WI38 (cell line): ENCODE data around the gene LTBP4.

Experiments
- H3K4me3 ChIP-seq: 2 replicates; pipeline ENCODE4 v1.5.1; 2011; ENCODE audit warnings: low read depth, mild to moderate bottlenecking, control low read depth, low read length
- CTCF ChIP-seq: IDR thresholded peaks from 2 replicates; pipeline ENCODE4 v1.5.1; 2012; ENCODE audit warnings: low read depth, mild to moderate bottlenecking, control low read depth, low read length

Gene LTBP4

GRCh38 chr19:40599331-40599901 is 1.8 kb upstream of the LTBP4 start:
- TF ChIP-seq CTCF = no peak
- H3K4me3 ChIP-seq = no peak overlapping the region

DNA sequence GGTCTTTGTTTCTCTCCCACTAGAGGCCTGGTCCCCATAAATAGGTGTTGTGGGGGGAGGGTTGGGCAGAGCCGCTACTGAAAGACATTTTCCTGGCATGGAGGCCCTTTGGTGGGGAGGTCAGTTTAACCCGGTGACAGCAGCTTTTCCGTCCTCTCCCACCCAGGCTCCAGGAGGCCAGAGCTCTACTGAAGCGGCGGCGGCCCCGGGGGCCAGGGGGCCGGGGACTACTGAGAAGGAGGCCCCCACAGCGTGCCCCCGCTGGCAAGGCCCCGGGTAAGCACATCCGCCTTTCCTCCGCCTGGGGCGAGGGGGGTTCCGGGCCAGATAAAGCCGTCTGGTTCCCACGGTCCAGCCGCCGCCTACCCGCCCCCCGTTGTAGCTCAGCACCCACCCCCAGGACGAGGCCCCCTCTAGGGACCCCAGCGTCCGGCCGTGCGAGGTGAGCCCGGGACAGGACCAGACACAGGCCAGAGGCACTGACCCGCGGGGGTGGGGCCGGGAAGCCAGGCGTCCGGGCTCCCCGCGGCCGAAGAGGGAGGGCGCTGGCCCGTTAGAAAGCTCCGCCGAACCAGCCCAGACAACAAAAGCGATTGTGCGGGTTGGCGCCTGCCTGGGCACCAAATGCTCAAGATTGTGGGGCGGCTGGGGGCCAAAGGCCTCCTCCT is 1.1 kb upstream of the LTBP4 start:
- no peak for TF ChIP-seq CTCF
- no peak overlapping the region for H3K4me3 ChIP-seq

DNA sequence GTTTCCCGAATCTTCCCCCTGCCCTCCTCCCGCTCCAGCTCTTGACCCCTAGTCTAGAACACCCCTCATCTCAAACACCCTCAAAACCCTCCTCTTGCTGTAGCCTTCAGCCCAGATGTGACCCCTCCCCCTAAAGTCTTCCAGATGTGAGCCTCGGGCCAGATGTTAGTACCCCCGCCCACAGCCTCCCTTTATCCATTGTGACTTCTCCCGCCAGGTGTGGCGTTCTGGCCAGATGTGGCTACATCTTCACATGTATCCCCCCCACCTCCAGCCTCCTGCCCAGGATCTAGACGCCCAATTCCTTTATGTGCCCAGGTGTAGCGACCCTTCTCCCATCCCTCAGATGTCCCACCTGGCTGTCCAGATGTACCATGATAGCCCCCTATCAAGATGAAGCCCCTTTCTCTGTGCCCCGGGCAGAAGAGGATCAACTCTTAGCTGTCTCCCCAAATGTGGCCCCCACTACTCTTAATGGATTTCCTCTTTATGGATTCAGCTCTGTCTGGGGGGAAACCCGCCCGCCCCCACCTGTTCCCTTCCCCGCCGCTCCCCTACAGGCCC is 517 bp upstream of the LTBP4 start:
- no peak for TF ChIP-seq CTCF
- H3K4me3 ChIP-seq = 0 out of 2 replicates have a peak overlapping the region, but pooled peaks have one; percentile 12

DNA sequence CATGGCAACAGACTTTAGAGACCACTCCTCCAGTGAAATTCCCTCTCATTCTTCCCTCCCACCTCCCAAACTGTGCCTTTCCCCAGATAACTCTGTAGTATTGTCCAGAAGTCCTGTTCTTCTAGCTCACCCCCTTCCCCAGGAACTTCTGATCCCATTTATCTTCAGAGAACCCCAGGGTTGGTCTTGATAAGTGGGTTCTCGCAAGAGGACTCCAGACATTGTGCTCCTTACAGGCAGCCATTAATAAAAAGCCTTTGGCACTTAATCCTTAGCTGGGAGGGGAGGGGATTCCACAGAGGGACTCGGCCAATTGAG is 1.9 kb downstream of the LTBP4 start:
- TF ChIP-seq CTCF = no peak
- H3K4me3 ChIP-seq = peak overlapping the region; percentile 66

DNA sequence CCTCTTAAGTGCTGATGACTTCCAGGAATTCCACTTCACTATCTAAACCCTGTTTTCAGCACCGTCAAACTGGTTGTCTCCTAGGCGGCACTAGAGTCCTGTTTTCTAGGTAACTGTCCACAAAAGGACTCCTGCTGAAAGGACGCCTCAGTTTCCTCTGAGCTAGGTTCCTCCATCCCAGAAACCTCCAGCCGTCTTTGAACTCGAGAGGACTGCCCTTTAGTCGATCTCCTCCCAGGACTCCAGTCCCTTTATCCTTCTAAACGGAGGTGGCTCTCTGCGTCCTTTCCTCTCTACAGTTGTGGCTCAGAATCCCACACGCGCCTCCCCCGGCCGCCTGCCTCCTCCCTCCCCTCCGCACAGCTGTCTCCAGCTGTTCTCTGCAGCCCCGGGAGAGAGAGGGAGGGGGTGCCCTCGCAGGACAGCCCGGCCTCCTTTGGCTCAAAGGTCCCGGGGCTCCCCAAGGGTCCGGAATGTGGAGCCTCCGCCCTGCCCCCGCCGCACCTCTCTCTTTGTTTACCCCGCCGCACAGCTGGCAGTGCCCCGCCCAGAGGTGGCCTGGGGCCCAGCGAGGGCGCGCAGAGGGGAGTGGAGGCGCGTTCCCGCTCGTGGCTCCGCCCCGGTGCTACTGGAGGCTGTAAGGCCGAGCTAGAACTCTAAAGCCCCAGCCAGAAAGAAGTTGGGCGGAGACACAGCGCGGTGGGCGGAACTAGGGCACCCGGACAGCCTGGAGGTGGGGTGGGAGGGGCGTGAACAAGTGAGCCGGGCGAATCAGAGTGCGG is 2.4 kb downstream of the LTBP4 start:
- peak overlapping the region; percentile 66 for H3K4me3 ChIP-seq
- TF ChIP-seq CTCF = no peak

GRCh38 chr19:40604171-40604646 is 3.0 kb downstream of the LTBP4 start:
- TF ChIP-seq CTCF = no peak
- H3K4me3 ChIP-seq = no peak overlapping the region; the same call in 1 of the 2 replicates
